IPS-18c (cell line): ENCODE data around the gene DRGX.

Experiments used
- H3K4me3 ChIP-seq: 2 replicates; pipeline ENCODE4 v1.7.0; 2013; ENCODE audit warnings: low read depth, mild to moderate bottlenecking, low read length, moderate library complexity; ENCODE audit not compliant: insufficient read depth
- H3K9me3 ChIP-seq: one replicate; pipeline ENCODE4 v1.6.1; 2013; ENCODE audit warnings: mild to moderate bottlenecking, low read length, moderate library complexity; ENCODE audit not compliant: control insufficient read depth, insufficient read depth

Gene DRGX

DNA sequence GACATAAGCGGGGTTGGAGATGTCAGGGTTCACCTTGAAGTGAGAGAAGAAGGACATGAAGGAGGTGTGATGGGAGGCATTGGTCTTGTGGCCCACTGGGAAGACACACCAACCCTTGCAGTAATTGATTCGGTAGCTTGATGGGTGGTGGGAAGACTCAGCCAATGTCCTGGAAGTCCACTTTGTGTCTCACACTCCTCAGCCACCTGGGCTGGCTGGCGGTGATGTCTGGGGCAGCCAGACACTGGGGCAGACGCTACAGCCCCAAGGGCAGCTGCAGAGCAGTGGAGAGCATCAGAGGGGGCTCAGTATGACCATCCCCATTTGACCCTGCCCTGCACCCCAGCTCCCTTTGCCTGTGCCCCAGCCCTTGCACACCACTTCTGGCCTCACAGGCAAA is 16.7 kb upstream of the DRGX start:
- no peaks in the 10 kb centered on the region for H3K9me3 ChIP-seq

DNA sequence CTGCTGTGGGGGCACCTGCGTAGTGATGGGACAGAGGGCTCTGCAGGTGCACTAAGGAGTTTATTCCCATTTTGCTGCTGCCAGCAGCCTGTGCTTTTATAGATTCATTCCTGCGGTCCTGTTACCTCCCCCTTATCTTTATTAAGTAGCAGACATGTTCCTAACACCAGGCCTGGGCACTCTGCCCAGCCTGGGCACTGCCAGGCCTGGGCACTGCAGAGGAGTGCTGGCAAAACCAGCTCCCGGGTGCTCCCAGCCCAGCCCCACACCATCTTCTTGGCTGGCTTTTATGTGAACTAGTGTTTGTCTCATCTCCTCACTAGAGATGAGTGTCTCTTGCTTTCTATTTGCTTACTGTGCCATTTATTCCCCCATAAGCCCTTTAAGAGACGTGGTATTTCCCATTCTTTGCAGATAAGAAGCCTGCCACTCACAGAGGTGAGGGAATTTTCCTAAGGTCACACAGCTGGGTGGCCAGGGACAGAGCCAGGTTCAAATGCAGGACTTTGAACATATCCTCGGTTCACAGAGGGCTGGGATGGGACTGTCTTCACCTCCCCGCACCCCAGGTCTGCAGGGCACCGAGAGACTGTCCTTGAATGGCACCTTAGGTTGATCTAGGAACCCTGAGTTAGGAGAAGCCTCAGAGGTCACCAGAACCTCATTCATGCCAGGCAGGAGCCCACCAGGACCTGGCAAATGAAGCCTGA is 14.6 kb upstream of the DRGX start:
- H3K4me3 ChIP-seq = no peak overlapping the region
- H3K9me3 ChIP-seq = no peaks in the 10 kb centered on the region

More for the DNA sequence above, 16.7 kb upstream of the DRGX start:
- H3K4me3 ChIP-seq = no peak overlapping the region

DNA sequence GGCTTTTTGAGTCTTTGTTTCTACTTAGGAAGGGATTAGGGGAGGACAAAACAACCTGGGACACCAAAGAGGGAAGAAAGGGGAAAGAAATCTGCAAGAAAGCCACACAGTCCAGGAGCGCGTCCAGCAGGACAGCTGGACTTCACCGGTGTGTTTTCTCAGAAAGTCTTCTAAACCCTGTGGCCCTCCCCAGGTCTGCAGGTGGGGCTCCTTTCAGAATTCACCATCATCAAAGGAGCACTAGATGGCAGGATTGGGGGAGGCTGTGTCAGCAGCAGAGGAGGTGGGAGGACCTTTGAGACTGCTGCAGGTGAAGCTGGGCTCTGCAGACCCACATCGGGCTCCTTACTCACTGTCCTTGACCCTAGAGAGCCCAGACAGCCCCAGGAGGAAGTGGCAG is 13.9 kb upstream of the DRGX start:
- H3K9me3 ChIP-seq = no peaks in the 10 kb centered on the region
- no peak overlapping the region for H3K4me3 ChIP-seq

DNA sequence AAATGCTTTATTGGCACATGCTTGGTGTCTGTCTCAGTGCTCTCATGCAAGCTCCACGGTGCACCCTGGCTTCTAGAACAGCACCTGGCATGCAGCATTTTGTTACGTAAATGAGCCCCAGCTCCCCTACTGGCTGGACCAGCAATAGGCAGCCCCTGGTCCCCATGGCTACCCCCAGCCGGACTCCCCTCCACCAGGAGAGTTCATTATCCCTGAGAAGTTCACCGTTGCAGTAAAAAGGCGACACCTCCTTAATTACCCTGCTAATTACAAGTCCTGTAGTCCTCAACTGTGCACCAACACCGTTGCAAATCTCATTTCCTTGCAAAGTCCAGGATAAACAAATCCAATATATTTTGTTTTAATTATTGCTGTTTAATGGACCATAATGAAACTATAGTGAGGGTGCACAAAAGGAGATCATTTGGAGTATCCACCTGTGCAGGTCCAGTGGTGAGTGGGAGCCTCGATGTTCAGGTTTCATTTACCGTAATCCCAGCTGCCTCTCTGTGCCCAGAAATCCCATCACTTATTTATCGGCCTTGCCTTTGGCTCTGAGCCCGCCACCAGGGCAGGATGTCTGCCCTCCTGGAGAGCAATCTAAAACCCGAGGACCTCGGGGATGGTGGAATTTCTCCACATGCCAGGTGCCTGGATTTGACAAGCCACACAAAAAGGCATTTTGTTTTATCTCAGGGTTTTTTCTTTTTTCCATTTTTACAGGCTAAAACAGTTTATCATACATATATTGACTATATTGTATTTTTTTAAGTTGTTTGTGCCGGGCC is 12.8 kb upstream of the DRGX start:
- H3K4me3 ChIP-seq = no peak overlapping the region
- H3K9me3 ChIP-seq = no peaks in the 10 kb centered on the region

DNA sequence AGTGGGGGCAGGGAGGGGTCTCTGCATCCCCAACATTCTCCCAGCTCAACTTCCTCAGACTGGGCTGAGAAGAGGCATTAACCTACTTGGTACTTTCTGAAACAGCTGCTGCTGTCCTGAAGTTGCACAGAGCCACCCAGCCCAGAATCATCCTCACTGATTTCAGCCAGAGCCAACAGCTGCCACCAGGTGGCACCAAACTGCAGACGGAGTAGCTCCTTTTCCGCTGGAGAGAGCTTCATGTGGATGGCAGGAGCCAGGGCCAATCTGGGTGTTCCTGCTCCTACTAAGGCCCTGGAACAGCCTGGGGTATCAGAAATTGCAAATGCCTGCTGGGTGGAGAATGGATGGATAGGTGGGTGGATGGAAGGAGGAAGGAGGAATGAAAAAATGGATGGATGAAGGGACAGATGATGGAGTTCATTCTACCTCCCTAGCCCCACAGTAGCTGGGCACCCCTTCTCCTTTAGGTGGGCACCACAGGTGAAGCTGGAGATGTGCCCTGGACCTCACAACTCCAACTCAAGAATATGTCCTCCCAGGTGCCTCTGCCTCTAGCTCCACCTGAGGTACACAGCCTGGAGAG is 11.8 kb upstream of the DRGX start:
- Histone ChIP-seq H3K4me3 (no peak overlapping the region), H3K9me3 (no peaks in the 10 kb centered on the region)

DNA sequence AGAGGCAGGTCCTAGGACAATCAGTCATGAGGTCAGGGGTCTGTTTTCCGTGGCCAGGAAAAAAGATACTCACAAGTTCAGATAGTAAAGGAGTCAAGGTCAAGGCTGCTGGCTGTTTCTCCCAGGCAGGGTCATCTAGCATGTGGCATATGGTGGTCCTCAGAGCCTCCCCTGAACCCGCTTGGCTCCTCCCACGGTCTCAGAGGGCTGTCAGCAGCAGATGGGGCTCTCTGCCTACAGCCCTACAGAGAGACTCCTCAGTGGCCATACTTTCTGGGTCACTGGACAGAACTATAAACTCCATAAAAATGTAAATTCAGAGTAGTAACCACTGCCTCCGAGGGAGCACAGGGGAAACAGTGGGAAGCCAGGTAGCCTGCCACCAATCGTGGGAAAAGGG is 11.3 kb upstream of the DRGX start:
- H3K4me3 ChIP-seq = no peak overlapping the region
- no peaks in the 10 kb centered on the region for H3K9me3 ChIP-seq

DNA sequence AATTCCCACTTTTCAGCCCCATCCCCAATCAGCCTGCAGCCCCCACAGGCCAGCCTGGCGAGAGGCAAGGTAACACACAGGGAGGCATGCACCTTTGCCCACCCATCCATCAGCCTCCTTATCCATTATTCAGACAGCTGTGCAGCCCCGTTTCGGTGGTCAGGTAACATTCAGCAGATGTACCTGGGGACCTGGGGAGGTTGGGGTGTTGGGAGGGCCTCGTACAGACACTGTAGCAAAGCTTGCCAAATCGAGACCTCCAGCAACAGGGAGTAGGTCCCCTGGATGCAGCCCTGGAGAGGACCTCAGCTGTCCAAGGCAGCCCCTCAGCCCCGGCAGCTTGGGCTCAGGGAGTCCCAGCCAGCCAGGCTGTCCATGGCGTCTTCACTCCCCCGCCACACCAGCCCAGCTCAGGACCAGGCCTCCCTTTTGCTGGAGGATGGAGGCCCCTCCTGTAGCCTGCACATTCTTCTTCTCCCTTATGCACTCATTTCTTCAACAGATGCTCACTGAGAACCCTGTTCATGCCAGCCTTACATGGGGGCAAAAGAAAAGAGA is 8.5 kb upstream of the DRGX start:
- Histone ChIP-seq H3K9me3 (no peaks in the 10 kb centered on the region), H3K4me3 (no peak overlapping the region)

DNA sequence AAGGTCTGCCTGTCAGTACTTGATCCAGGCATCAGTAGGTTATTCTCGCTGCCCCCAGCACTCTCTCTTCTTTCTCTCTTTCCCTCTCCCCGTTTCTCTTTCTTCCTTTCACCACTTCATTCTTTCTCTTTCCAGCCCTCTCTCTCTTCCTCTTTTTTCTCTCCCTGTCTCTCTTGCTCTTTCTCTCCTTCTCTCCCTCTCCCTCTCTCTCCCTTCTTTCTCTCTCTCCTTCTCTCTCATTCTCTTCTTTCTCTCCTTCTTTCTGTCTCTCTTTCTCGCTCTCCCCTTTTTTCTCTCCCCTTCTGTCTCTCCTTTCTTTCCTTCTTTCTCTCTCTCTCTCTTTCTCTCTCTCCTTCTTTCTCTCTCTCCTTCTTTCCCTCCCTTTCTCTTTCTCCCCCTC is 7.5 kb upstream of the DRGX start:
- H3K9me3 ChIP-seq = no peaks in the 10 kb centered on the region
- no peak overlapping the region for H3K4me3 ChIP-seq

DNA sequence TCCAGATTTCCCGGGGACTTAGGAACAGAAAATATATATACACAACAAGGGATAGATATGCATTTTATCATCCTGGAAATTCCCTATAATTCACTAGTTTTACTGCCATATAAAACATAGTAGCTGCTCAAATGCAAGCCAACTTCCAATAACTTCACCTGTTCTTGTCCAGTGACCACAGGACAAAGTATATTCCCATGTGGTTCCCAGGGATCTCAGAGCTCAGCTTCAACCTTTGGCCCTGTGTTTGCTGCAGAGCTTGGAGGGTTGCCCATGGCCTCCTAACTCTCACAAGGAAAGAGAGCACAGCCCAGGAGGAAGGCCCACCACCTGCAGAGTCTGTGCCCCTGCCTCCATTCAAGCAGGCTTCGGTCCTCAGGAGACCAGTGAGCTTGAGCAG is 4.5 kb upstream of the DRGX start:
- H3K9me3 ChIP-seq = no peaks in the 10 kb centered on the region

DNA sequence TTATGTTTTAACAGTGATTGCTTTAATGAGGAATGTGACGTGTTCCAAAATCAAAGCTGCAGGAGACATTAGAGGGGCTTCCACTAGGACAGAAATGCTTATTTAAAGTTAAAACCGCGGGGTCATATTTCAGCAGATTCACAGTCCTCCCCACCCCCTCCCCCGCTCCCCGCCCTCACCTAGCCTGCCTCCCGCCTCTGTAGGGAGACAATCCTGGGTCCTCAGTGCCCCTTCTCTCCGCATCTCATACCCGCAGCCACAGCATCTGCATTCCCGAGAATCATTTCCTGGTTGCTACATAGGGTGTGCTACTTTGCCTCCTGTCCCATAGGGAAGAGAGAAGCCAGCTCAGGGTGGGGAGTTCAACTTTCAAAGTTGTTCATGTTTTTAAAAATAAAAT is 3.1 kb upstream of the DRGX start:
- Histone ChIP-seq H3K4me3 (no peak overlapping the region; the same call in 1 of the 2 replicates), H3K9me3 (no peaks in the 10 kb centered on the region)

More for the DNA sequence above, 4.5 kb upstream of the DRGX start:
- H3K4me3 ChIP-seq = no peak overlapping the region

DNA sequence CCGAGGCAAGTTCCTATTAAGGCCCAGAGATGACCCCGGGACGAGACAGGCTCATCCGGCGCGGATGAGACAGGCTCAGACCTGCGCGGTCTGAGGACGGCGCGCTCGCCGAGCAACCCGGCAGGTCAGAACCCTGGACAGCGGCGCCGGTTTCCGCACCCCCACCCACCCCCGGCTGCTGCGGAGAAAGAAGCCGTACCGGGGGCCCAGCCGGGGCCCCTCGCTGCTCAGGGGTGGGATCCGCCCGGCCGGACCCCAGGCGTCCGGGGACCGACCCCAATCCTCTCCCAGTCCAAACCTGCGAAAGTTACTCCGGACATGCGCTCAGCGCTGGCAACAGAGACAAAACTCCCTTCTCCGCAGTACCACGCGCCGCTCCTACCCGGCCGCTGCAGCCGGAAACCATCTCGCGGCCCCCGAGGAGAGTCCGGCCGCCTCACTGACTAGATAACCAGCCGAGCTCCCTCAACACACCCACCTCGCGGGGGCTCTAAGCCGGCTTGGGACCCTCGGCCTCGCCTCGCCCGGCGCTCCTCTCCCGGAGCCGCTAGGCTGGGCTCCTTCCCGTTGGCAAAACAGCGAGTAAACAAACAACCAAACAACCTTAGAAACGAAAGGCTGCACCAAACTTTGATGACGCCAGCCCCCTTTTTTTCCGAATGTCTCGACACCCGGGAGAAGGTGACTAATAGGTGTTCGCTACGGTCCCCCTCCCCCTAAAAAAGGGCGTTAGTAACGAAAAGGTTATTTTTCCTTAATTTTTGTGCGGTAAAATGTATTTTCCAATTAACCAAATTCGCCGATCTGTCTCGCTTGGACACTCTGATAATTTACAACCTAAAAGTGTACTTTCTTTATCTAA is 2.3 kb upstream of the DRGX start:
- H3K9me3 ChIP-seq = no peaks in the 10 kb centered on the region
- peak overlapping the region; percentile 47 for H3K4me3 ChIP-seq

DNA sequence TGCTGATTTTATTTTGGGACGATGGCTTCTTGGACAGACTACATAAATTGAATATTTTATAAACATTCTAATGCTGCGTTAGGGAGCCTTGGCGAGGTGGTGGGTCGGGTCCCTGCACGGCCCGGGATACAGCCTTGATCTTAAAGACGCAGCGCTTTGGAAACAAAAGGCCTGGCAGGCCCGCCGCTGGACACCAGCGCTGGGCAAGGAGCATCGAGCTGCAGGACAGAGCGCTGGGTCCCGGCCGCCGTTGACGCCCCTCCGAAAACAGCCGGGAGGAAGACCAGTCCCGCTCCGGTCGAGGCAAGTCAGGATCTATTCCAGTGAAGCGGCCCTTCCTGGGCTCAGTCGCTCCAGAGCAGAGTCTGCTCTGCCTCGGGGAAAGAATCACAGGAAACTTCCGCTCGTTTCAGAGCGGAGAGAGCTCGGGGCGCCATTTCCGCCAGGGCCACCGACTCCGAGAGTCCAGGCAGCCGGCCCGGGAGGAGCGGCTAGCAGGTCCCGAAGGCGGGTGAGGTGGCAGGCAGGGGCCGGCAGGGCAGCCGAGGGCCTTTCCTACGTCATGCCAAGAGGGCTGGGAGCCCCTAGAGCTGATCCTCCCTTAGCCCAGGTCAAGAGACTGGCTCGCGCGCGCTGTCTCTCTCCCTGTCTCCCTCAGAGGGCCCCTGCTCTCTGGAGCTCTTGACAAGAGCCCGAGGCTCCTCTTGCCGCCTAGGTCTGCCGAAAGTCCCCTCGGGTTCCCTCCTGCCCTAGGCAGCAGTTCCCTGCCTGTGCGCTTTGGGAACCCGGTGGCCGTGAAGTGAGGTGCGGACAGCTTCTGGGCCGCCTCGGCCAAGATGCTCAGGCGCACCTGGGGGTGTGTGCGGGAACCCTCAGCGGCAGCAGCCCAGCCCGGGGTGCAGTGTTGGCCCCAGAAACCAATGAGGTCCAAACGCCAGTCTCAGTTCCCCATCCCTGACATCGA is 1.4 kb upstream of the DRGX start:
- H3K4me3 ChIP-seq = peak overlapping the region; percentile 47
- no peaks in the 10 kb centered on the region for H3K9me3 ChIP-seq

DNA sequence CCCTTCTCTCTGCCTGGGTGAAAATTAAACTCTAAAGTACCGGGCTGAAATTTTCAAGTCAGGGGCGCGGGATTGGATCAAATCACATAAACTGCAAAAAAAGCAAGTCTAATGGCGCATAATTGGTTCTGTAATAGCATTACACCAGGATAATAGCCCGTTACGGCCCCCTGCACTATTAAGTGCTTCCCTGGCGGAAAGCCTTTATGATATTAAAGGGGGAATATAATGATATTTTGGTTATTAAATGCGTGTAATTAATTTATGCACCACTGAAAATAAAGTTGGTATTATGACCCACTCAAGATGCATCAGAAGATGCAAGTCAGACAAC is 744 bp upstream of the DRGX start:
- H3K4me3 ChIP-seq = peak overlapping the region; percentile 47; the same call in 1 of the 2 replicates

DNA sequence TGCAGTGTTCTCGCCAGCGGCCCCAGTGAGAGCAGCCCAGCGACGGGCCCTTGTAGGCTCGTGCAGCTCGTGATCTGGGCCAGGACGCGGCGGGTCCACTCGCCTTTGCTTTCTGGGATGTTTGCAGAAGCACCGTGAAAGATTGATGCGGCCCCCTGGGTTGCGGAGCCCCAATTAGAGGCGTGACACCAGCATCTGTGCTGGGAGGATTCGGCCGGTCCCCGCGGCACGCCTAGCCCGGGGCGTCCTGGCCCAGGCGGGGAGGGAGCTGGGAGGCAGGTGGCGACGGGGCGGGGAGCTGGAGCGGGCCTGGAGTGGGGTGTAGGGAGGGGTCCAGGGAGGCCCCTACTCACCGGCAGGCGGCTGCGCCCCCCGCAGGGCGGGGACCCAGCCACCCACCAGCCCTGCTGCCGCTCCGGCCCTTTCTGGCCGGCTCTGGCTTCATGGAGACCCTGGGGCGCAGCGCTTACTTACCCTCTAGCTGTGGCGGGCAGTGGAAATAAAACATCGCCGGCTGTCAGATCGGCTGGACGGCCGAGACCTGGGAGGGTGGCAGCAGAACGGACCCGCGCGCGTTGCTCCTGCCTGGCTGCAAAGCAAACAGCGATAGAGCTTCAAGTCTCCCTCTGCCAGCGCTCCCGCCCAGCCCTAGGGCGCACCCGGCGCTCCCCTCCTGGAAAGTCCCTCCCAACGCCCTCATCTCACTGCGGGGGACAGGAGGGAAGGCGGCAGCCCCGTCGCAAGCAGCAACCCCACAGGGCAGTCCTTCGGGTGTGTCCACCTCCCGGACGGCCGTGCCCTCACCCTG is 752 bp downstream of the DRGX start:
- Histone ChIP-seq H3K4me3 (peak overlapping the region; percentile 56), H3K9me3 (no peaks in the 10 kb centered on the region)

More for the DNA sequence above, 744 bp upstream of the DRGX start:
- no peaks in the 10 kb centered on the region for H3K9me3 ChIP-seq

DNA sequence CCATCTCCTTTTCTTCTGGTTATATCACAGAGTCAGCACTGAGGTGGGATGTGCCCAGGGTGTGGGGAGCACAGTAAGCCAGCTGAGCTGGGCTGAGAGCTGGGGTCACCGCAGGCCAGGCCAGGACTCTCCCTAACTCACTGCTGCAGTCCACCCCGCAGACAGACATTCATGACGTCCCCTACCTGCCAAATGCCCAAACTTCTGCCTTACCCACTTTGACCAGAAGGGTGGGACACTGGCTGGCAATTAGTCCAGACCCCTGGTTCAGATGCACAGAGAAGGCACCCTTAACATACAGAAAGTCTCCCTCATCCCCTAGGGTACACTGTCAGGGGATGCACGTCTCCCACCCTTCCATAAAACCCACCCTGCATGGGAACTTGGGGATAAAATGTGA is 2.1 kb downstream of the DRGX start:
- H3K9me3 ChIP-seq = no peaks in the 10 kb centered on the region

More for the DNA sequence above, 2.1 kb downstream of the DRGX start:
- no peak overlapping the region for H3K4me3 ChIP-seq
